Measurements from ENCODE around the gene PARD3. TPM values are rescaled to one million over a fixed set of nuclear protein-coding genes. Genes with fewer than 3 reads are reported as not detected.

Gene PARD3
- total and polyA plus RNA-seq, 10 of the 15 experiments (the other 5 are each of a cell fraction or from before 2014, with no cell fraction given): 2.6 to 43.1 (median 13.9) TPM

GRCh38 chr10:34664706-34665105 lies 150.4 kb downstream of the PARD3 start:
- Histone ChIP-seq H3K27ac (ENCODE audit: control insufficient read depth, insufficient read depth) (no peak overlapping the region), H3K4me3 (no peak overlapping the region), H3K36me3 (ENCODE audit: control insufficient read depth in 2 of 2, insufficient read depth in 2 of 2, low read length in 1 of 2) (no peaks in the 10 kb centered on the region), H3K4me2 (ENCODE audit: control insufficient read depth, insufficient read depth) (no peak overlapping the region), H3K9ac (ENCODE audit: control insufficient read depth, insufficient read depth, low read length) (no peak overlapping the region), H3K9me3 (replicated peaks; ENCODE audit: control insufficient read depth, insufficient read depth, low read length) (no peaks in the 10 kb centered on the region), H3K79me2 (ENCODE audit: control insufficient read depth, insufficient read depth, low read length) (no peaks in the 10 kb centered on the region), H2AFZ (ENCODE audit: control insufficient read depth, low read depth, low read length) (no peak overlapping the region), H3K4me1 (ENCODE audit: control insufficient read depth, insufficient read depth, low read length) (no peaks in the 10 kb centered on the region; the same call in 1 of the 2 replicates), H4K20me1 (ENCODE audit: control insufficient read depth, insufficient read depth) (no peaks in the 10 kb centered on the region), H3K27me3 (replicated peaks in 1 of 2; ENCODE audit: control insufficient read depth in 2 of 2, insufficient read depth in 2 of 2, low read length in 1 of 2) (no peaks in the 10 kb centered on the region)
- no peak for TF ChIP-seq ZSCAN29 (IDR thresholded peaks at IDR 0.05)
- no peak for TF ChIP-seq ZBED1 (IDR thresholded peaks at IDR 0.05; ENCODE audit: borderline replicate concordance)
- TF ChIP-seq PAX5 (IDR thresholded peaks at IDR 0.05; ENCODE audit: borderline replicate concordance, low read depth, low read length): no peak
- TF ChIP-seq MEF2B (IDR thresholded peaks at IDR 0.05; ENCODE audit: partially characterized antibody, poor library complexity, severe bottlenecking): no peak
- ChIA-PET SMC1A (ENCODE audit: uncharacterized antibody, unreplicated experiment) (interaction anchor here (1.0 to 4.1 kb wide), 8 partner anchors 20 to 361 kb away, joined by 3 to 54 read pairs (median 5); no protein-coding TSS in a partner anchor), POLR2A (interaction anchor here (0.6 kb wide), 1 partner anchor 179 kb away, joined by 4 read pairs; no protein-coding TSS in a partner anchor), RAD21 (ENCODE audit: unreplicated experiment) (interaction anchor here (0.9 to 1.4 kb wide), 2 partner anchors 16 to 68 kb away, joined by 4 read pairs; no protein-coding TSS in a partner anchor), CTCF (interaction anchor here (1.3 to 4.7 kb wide), 9 partner anchors 9 to 330 kb away, joined by 4 to 68 read pairs (median 6); no protein-coding TSS in a partner anchor)
- 100% methylated on average over 1 of the region's 1 CpG for WGBS (ENCODE audit: insufficient coverage, insufficient replicate concordance, low lambda C conversion rate, missing lambda C conversion rate)
- no TSS peak for BruUV-seq (replicated peaks)
- in situ Hi-C loops (cut with MboI): no loop called here
- ATAC-seq (no peak), FAIRE-seq (no peak), DNase-seq (ENCODE audit: low read depth, low spot score) (no peak)
- intact Hi-C loops (cut with micrococcal nuclease; ENCODE audit: unreplicated experiment): loop anchor here (5.0 to 10.0 kb wide), 5 partner anchors 58 to 550 kb away; partner anchors contain the start of gene PARD3

GRCh38 chr10:34661580-34661979 lies 153.5 kb downstream of the PARD3 start:
- no peaks in the 10 kb centered on the region for H3K9me3 ChIP-seq (replicated peaks; ENCODE audit: control insufficient read depth, insufficient read depth, low read length)
- FAIRE-seq: no peak
- no peak overlapping the region for H3K4me3 ChIP-seq
- H3K27me3 ChIP-seq (replicated peaks in 1 of 2; ENCODE audit: control insufficient read depth in 2 of 2, insufficient read depth in 2 of 2, low read length in 1 of 2): no peaks in the 10 kb centered on the region
- WGBS (ENCODE audit: insufficient coverage, insufficient replicate concordance, low lambda C conversion rate, missing lambda C conversion rate): 60% methylated on average over 2 of the region's 2 CpGs
- ChIA-PET SMC1A (ENCODE audit: uncharacterized antibody, unreplicated experiment) (interaction anchor here (1.2 to 3.9 kb wide), 5 partner anchors 14 to 333 kb away, joined by 3 to 16 read pairs (median 5); no protein-coding TSS in a partner anchor), RAD21 (ENCODE audit: unreplicated experiment) (interaction anchor here (1.6 to 1.7 kb wide), 2 partner anchors 23 to 62 kb away, joined by 3 to 6 read pairs; no protein-coding TSS in a partner anchor), CTCF (interaction anchor here (0.6 to 4.6 kb wide), 8 partner anchors 9 to 1469 kb away, joined by 3 to 25 read pairs (median 5); no protein-coding TSS in a partner anchor), POLR2A (interaction anchor here (0.6 kb wide), 1 partner anchor 243 kb away, joined by 3 read pairs; no protein-coding TSS in a partner anchor)
- no peak overlapping the region for H3K4me2 ChIP-seq (ENCODE audit: control insufficient read depth, insufficient read depth)
- TF ChIP-seq BRCA1 (IDR thresholded peaks at IDR 0.05; ENCODE audit: low read depth, low read length) (no peak), NFXL1 (IDR thresholded peaks at IDR 0.05; ENCODE audit: borderline replicate concordance) (no peak), IRF3 (IDR thresholded peaks at IDR 0.05) (no peak), STAT3 (IDR thresholded peaks at IDR 0.05; ENCODE audit: low read depth, low read length) (no peak), PAX8 (IDR thresholded peaks at IDR 0.05) (no peak), KAT2A (conservative IDR thresholded peaks at IDR 0.05; ENCODE audit: control insufficient read depth, low read depth, low read length) (no peak), KLF5 (IDR thresholded peaks at IDR 0.05; ENCODE audit: partially characterized antibody) (no peak)
- H3K36me3 ChIP-seq (ENCODE audit: control insufficient read depth in 2 of 2, insufficient read depth in 2 of 2, low read length in 1 of 2): no peaks in the 10 kb centered on the region
- H2AFZ ChIP-seq (ENCODE audit: control insufficient read depth, low read depth, low read length): no peak overlapping the region
- H3K79me2 ChIP-seq (ENCODE audit: control insufficient read depth, insufficient read depth, low read length): no peaks in the 10 kb centered on the region
- BruUV-seq (replicated peaks): no TSS peak
- no peaks in the 10 kb centered on the region; the same call in 1 of the 2 replicates for H3K4me1 ChIP-seq (ENCODE audit: control insufficient read depth, insufficient read depth, low read length)
- H3K27ac ChIP-seq (ENCODE audit: control insufficient read depth, insufficient read depth): no peak overlapping the region
- H3K9ac ChIP-seq (ENCODE audit: control insufficient read depth, insufficient read depth, low read length): no peak overlapping the region
- in situ Hi-C loops (cut with MboI) (no loop called here), intact Hi-C loops (cut with micrococcal nuclease; ENCODE audit: unreplicated experiment) (loop anchor here (10.0 kb wide), 2 partner anchors 153 to 553 kb away; partner anchors contain the start of gene PARD3)
- no peak for DNase-seq (ENCODE audit: low read depth, low spot score)
- ATAC-seq: no peak
- no peaks in the 10 kb centered on the region for H4K20me1 ChIP-seq (ENCODE audit: control insufficient read depth, insufficient read depth)

All from GM12878 (cell line).